Measurements from ENCODE around the gene ZNF444. TPM values are rescaled to one million over a fixed set of nuclear protein-coding genes. Genes with fewer than 3 reads are reported as not detected.
"Not testable (repeated sequence)": the region's sequence is repeated elsewhere in the genome, so short reads cannot be mapped to it uniquely, and the experiment has no call there.

ZNF444 gene
- total and polyA plus RNA-seq, 7 experiments from 2014 or later: 15.9 to 49.6 (median 35.3) TPM

GRCh38 chr19:56101746-56102535, 39.1 kb upstream of the ZNF444 start:
- Histone ChIP-seq H3K4me1 (ENCODE audit: control insufficient read depth in 2 of 2, insufficient read depth in 2 of 2, low read length in 2 of 2) (peaks cover 0 to 5% of the 10 kb centered on the region in 2 donors), H3K27me3 (ENCODE audit: control insufficient read depth in 2 of 2, insufficient read depth in 2 of 2, low read length in 2 of 2) (no peaks in the 10 kb centered on the region), H3K4me3 (ENCODE audit: low read length) (no peak overlapping the region), H3K27ac (ENCODE audit: low read depth, low read length) (peak overlapping the region; percentile 14), H3K9me3 (ENCODE audit: control insufficient read depth in 2 of 3, low read length in 3 of 3) (no peaks in the 10 kb centered on the region), H3K36me3 (ENCODE audit: control insufficient read depth in 2 of 3, insufficient read depth in 3 of 3, low read length in 3 of 3) (peaks cover 0 to 65% (median 0%) of the 10 kb centered on the region in 3 experiments)
- no peaks in the 10 kb centered on the region for H3K27me3 Mint-ChIP-seq
- H3K36me3 Mint-ChIP-seq: peaks cover 0 to 9% (median 0%) of the 10 kb centered on the region in 5 donors
- ATAC-seq: no peak
- no peak for DNase-seq
- peaks cover 13 to 27% (median 23%) of the 10 kb centered on the region in 7 donors for H3K4me1 Mint-ChIP-seq
- no peak overlapping the region for H3K27ac Mint-ChIP-seq
- H3K9me3 Mint-ChIP-seq: no peaks in the 10 kb centered on the region
- intact Hi-C loops (cut with micrococcal nuclease): no loop called here
- no peak overlapping the region for H3K4me3 Mint-ChIP-seq
- POLR2A ChIA-PET: no interaction called here
- CTCF ChIA-PET: no interaction called here

GRCh38 chr19:56103027-56103614, 38.0 kb upstream of the ZNF444 start:
- intact Hi-C loops (cut with micrococcal nuclease): no loop called here
- H3K27ac Mint-ChIP-seq: peak overlapping the region in 1 of 9 donors; percentile 37
- H3K9me3 ChIP-seq (ENCODE audit: control insufficient read depth in 2 of 3, low read length in 3 of 3): no peaks in the 10 kb centered on the region
- H3K4me3 ChIP-seq (ENCODE audit: low read length): no peak overlapping the region
- H3K36me3 Mint-ChIP-seq: peaks cover 0 to 9% (median 0%) of the 10 kb centered on the region in 5 donors
- peaks cover 0 to 5% of the 10 kb centered on the region in 2 donors for H3K4me1 ChIP-seq (ENCODE audit: control insufficient read depth in 2 of 2, insufficient read depth in 2 of 2, low read length in 2 of 2)
- H3K27me3 Mint-ChIP-seq: no peaks in the 10 kb centered on the region
- H3K27ac ChIP-seq (ENCODE audit: low read depth, low read length): no peak overlapping the region
- ATAC-seq (no peak), DNase-seq (no peak)
- peaks cover 16 to 34% (median 29%) of the 10 kb centered on the region in 7 donors for H3K4me1 Mint-ChIP-seq
- ChIA-PET POLR2A (no interaction called here), CTCF (interaction anchor here (0.7 kb wide), 1 partner anchor 55 kb away, joined by 3 read pairs; no protein-coding TSS in a partner anchor)
- peaks cover 0 to 54% (median 0%) of the 10 kb centered on the region in 3 experiments for H3K36me3 ChIP-seq (ENCODE audit: control insufficient read depth in 2 of 3, insufficient read depth in 3 of 3, low read length in 3 of 3)
- H3K27me3 ChIP-seq (ENCODE audit: control insufficient read depth in 2 of 2, insufficient read depth in 2 of 2, low read length in 2 of 2): no peaks in the 10 kb centered on the region
- H3K4me3 Mint-ChIP-seq: no peak overlapping the region
- no peaks in the 10 kb centered on the region for H3K9me3 Mint-ChIP-seq

- DNase-seq (no peak), ATAC-seq (no peak)
- intact Hi-C loops (cut with micrococcal nuclease): loop anchor here in 1 of 2 donors (2.0 kb wide), 1 partner anchor 36 kb away; the partner anchor contains the start of gene ZNF444
- no peak overlapping the region for H3K4me3 ChIP-seq (ENCODE audit: low read length)
- H3K36me3 ChIP-seq (ENCODE audit: control insufficient read depth in 2 of 3, insufficient read depth in 3 of 3, low read length in 3 of 3): peaks cover 0 to 45% (median 0%) of the 10 kb centered on the region in 3 experiments
- Mint-ChIP-seq H3K36me3 (peaks cover 0 to 9% (median 0%) of the 10 kb centered on the region in 5 donors), H3K27me3 (no peaks in the 10 kb centered on the region), H3K4me1 (peaks cover 21 to 41% (median 35%) of the 10 kb centered on the region in 7 donors), H3K4me3 (peak overlapping the region in 1 of 10 donors; percentile 21), H3K27ac (peak overlapping the region in 2 of 9 donors; percentile 13 to 62), H3K9me3 (no peaks in the 10 kb centered on the region)
- H3K27ac ChIP-seq (ENCODE audit: low read depth, low read length): no peak overlapping the region
- H3K9me3 ChIP-seq (ENCODE audit: control insufficient read depth in 2 of 3, low read length in 3 of 3): no peaks in the 10 kb centered on the region
- CTCF ChIA-PET: no interaction called here
- no peaks in the 10 kb centered on the region for H3K27me3 ChIP-seq (ENCODE audit: control insufficient read depth in 2 of 2, insufficient read depth in 2 of 2, low read length in 2 of 2)
- POLR2A ChIA-PET: interaction anchor here (1.1 kb wide), 1 partner anchor 16 kb away, joined by 6 read pairs; the partner anchor contains the start of gene ZNF787
- H3K4me1 ChIP-seq (ENCODE audit: control insufficient read depth in 2 of 2, insufficient read depth in 2 of 2, low read length in 2 of 2): peaks cover 0 to 5% of the 10 kb centered on the region in 2 donors
These were observed 36.7 kb upstream of the ZNF444 start for GRCh38 chr19:56104423-56104822.

GRCh38 chr19:56105090-56105701, 35.9 kb upstream of the ZNF444 start:
- H3K4me3 Mint-ChIP-seq: peak overlapping the region in 8 of 10 donors; percentile 26 to 71 (median 60)
- ChIA-PET CTCF (interaction anchor here (0.8 to 0.9 kb wide), 3 partner anchors 46 to 68 kb away, joined by 3 to 5 read pairs (median 5); no protein-coding TSS in a partner anchor), POLR2A (interaction anchor here (1.1 kb wide), 1 partner anchor 16 kb away, joined by 6 read pairs; the partner anchor contains the start of gene ZNF787)
- ATAC-seq: peak; percentile 83
- no peak overlapping the region for H3K4me3 ChIP-seq (ENCODE audit: low read length)
- peaks cover 0 to 38% (median 0%) of the 10 kb centered on the region in 3 experiments for H3K36me3 ChIP-seq (ENCODE audit: control insufficient read depth in 2 of 3, insufficient read depth in 3 of 3, low read length in 3 of 3)
- H3K4me1 Mint-ChIP-seq: peaks cover 22 to 49% (median 36%) of the 10 kb centered on the region in 7 donors
- peak; percentile 39 to 68 (median 55) for DNase-seq
- no peaks in the 10 kb centered on the region for H3K27me3 Mint-ChIP-seq
- H3K27ac ChIP-seq (ENCODE audit: low read depth, low read length): no peak overlapping the region
- peaks cover 0 to 5% of the 10 kb centered on the region in 2 donors for H3K4me1 ChIP-seq (ENCODE audit: control insufficient read depth in 2 of 2, insufficient read depth in 2 of 2, low read length in 2 of 2)
- peaks cover 0 to 9% (median 0%) of the 10 kb centered on the region in 5 donors for H3K36me3 Mint-ChIP-seq
- H3K27ac Mint-ChIP-seq: peak overlapping the region in 4 of 9 donors; percentile 9 to 70 (median 62)
- H3K9me3 ChIP-seq (ENCODE audit: control insufficient read depth in 2 of 3, low read length in 3 of 3): no peaks in the 10 kb centered on the region
- intact Hi-C loops (cut with micrococcal nuclease): loop anchor here (1.0 to 5.0 kb wide), 6 partner anchors 15 to 245 kb away; partner anchors contain the start of gene ZNF444 (in 2 of the 2)
- H3K27me3 ChIP-seq (ENCODE audit: control insufficient read depth in 2 of 2, insufficient read depth in 2 of 2, low read length in 2 of 2): no peaks in the 10 kb centered on the region
- no peaks in the 10 kb centered on the region for H3K9me3 Mint-ChIP-seq

- H3K27ac ChIP-seq (ENCODE audit: low read depth, low read length); H3K4me1 ChIP-seq (ENCODE audit: control insufficient read depth in 2 of 2, insufficient read depth in 2 of 2, low read length in 2 of 2); H3K9me3 Mint-ChIP-seq; H3K27me3 ChIP-seq (ENCODE audit: control insufficient read depth in 2 of 2, insufficient read depth in 2 of 2, low read length in 2 of 2); H3K36me3 Mint-ChIP-seq; H3K4me3 ChIP-seq (ENCODE audit: low read length); H3K27me3 Mint-ChIP-seq; POLR2A ChIA-PET; ATAC-seq; DNase-seq; H3K9me3 ChIP-seq (ENCODE audit: control insufficient read depth in 2 of 3, low read length in 3 of 3): not testable (repeated sequence)
- Mint-ChIP-seq H3K4me3 (peak overlapping the region in 9 of 10 donors; percentile 16 to 71 (median 53)), H3K4me1 (peaks cover 23 to 56% (median 39%) of the 10 kb centered on the region in 7 donors), H3K27ac (peak overlapping the region in 4 of 9 donors; percentile 1 to 70 (median 44))
- intact Hi-C loops (cut with micrococcal nuclease): loop anchor here (1.0 to 5.0 kb wide), 6 partner anchors 14 to 244 kb away; partner anchors contain the start of gene ZNF444 (in 2 of the 2)
- CTCF ChIA-PET: interaction anchor here (0.7 to 0.9 kb wide), 3 partner anchors 46 to 946 kb away, joined by 3 to 5 read pairs (median 4); no protein-coding TSS in a partner anchor
- H3K36me3 ChIP-seq (ENCODE audit: control insufficient read depth in 2 of 3, insufficient read depth in 3 of 3, low read length in 3 of 3): peaks cover 0 to 31% (median 0%) of the 10 kb centered on the region in 3 experiments
These were observed 35.2 kb upstream of the ZNF444 start for GRCh38 chr19:56105831-56106396.

Data from naive thymus-derived CD4-positive, alpha-beta T cell (primary cell).